GM23248 (cell line): ENCODE data around the gene PCDHGA8.

Experiments
- EZH2 ChIP-seq: fragments of 200-600 bp; sonication (generic); IDR thresholded peaks from 2 replicates; pipeline ENCODE4 v1.6.1; 2018; ENCODE audit warnings: antibody characterized with exemption, mild to moderate bottlenecking; ENCODE audit not compliant: insufficient read depth, poor library complexity, severe bottlenecking
- EZH2phosphoT487 ChIP-seq: fragments of 200-600 bp; sonication (generic); IDR thresholded peaks from 2 replicates; pipeline ENCODE4 v1.6.1; 2018; ENCODE audit warnings: antibody characterized with exemption, moderate library complexity, mild to moderate bottlenecking, low read depth; ENCODE audit not compliant: insufficient read depth

DNA sequence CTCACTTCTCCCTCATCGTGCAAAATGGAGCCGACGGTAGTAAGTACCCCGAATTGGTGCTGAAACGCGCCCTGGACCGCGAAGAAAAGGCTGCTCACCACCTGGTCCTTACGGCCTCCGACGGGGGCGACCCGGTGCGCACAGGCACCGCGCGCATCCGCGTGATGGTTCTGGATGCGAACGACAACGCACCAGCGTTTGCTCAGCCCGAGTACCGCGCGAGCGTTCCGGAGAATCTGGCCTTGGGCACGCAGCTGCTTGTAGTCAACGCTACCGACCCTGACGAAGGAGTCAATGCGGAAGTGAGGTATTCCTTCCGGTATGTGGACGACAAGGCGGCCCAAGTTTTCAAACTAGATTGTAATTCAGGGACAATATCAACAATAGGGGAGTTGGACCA is 38.9 kb downstream of the PCDHGA8 start:
- TF ChIP-seq EZH2phosphoT487 (no peak), EZH2 (no peak)
